CD4-positive, alpha-beta T cell treated with Interleukin-6 for 4 hours (primary cell): ENCODE measurements around the gene CTU2.

ENCODE experiments used
- DNase-seq: peaks from one replicate; pipeline ENCODE4 v3.0.0-alpha.2; 2020; ENCODE audit warnings: mixed read lengths

CTU2 gene

DNA sequence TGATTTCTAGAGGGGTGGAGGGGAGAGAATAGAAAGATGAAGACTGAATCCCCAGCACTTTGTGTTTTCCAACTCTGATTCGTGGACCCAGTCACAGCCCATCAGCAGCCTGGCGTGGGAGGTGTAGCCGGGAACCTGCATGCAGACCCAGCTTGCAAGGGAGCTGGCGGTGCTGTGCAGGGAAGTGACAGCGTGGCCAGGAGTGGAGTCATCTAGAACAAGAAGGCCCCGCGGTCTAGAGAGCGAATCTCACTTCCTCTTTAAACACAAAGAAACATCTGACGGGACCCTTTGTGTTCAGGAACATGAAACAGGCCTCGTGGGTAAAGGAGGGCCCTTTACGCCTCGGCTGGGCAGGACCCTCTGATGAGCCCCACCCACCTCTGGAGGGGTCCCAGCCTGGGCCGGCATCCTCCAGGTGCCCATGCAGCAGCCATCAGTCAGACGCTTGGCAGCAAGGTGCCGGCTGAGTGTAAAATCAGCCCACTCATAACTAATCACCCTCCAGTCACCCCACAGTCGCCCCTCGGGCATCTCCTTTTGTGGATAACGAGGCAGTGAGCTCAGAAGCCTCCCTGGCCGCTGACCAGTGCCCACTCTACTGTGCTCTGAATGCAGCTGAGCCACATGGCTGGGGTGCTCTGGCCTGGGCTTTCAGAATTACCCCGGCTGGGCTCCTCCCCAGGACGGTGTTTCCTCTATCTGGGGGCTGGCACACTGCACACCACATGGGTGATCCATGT is 24.4 kb upstream of the CTU2 start:
- DNase-seq = peak; percentile 81

DNA sequence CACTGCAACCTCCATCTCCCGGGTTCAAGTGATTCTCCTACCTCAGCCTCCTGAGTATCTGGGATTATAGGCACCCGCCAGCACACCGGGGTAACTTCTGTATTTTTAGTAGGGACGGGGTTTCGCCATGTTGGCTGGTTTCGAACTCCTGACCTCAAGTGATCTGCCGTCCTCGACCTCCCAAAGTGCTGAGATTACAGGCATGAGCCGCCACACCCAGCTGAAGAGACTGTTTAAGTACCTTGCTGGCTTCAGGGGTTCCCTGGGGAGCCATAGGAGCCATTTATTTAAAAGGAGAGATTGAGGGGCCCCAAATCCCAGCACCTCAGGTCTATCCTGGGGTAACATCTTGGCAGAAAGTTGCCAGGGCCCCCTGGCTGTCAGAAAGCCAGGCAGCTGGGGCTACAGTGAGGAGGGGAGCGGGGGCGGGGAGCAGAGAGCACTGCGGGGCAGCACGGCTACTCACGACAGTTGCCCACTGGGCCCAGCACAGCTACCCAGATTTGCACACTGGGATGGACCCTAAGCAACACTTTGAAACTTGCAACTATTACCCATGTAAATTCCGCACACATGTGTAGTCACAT is 21.6 kb upstream of the CTU2 start:
- no peak for DNase-seq

DNA sequence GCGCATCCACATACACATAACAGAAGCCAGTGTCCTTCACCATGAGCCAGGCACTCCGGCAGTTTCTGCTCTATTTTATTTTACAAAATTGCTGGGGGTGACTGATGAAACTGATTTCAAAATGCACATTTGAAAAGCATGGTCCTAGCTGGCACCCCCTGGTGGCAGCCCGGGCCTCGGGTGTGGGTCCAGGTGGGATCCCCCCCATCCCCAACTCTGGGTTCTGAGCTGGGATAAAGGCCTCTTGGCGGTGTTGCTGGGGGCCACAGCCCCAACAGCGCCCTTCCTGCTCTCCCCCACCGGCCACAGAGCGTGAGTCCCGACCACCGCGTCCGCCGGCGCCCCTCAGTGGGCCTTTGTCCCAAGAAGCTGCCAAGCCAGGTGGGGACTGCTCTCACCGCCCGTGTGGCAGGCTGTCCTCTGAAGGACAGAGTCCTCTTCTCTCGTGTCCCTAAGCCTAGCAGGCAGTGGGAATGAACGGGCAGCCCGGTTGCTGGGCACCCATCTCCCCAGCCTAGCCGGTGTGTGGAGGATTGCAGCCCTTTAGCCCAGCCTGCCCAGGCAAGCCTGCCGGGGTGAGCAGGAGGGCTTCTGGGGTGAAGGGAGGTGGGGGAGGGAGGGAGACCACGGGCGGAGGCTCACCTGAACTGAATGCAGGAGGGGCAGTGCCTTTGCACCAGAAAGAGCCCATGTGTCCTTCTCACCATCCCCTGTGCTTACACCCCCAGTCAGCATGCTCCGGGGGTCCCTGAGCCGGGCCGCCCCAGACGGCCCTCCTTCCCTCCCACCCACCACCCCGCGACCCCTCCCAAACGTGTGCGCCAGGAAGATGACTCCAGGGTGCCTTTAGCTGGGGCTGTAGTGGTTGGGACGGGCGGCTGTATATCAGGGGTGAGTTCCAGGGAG is 20.9 kb upstream of the CTU2 start:
- peak; percentile 81 for DNase-seq

DNA sequence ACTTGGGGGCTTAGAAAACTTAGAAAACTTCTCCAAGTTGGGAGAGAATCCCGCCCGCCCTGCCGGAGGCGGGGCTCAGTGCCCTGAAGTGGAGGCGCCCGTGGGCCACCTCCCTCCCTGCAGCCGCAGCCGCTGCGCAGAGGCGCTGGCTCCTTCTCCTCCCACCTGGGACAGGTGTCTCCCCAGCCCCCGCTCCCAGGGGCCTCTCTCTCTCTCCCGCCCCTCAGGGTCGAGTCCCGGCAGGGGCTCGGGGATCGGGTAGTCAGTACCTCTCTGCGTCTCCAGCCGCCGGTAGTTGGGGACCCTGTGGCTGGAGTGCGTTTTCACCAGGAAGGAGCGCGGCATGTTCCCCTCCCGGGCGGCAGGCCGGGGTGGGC is 20.3 kb upstream of the CTU2 start:
- peak; percentile 63 for DNase-seq

DNA sequence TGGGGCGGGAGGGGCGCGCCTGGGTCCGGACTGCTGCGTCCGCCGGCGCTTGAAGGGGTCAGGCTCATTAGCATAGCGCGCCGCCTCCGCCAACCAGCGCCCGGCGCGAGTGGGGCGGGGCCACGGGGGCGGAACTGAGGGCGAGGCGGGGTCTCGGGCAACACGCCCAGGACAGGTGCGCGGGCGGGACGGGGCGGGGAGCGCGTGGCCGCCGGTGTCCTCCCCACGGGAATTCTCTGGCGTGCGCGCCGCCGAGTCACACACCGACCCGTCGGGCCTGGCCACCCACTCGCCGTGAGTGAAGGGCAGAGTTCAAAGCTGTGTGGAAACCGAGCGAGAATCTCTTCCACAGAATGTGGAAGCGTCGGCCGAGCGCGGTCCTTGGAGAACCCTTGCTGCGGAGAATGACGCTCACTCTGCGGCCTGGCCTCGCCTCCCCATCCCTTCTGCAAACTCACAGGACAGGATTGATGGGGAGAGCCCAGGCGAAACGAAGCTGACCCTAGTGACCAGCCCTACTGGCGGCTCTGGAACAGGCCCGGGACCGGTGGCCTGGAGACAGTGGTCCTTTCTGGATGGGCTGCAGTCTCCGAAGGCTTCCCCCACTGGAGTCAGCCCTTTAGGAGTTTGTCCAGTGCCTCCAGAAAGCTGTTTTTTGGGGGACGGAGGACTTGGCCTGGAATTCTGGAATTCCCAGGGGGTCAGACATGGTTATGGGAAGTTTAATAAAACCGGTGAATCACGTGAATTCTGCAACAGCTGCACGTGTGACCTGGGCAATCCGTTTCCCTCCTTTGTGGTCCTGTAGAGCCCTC is 19.7 kb upstream of the CTU2 start, which contains the start of gene SNAI3:
Gene SNAI3, minus strand, starts transcription at position 69 of the 815 bp plus-strand sequence. CDS start 101 bp downstream, outside the sequence.
- peak; percentile 88 for DNase-seq

DNA sequence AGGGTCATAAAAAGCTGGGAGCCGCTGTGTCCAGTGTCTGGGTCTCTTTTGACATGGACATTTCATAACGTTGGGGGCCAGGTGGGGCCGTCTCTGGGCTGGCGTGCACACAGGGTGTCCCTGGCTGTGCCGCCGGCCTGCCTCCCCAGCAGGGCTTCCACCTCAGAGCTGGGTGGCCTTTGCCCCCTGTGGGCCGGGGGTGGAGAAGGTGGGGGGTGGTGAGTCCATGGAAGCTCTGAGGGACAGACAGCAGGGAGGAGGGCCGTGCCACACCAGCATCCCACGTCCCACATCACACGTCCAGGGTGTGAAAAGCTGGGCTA is 19.1 kb upstream of the CTU2 start:
- DNase-seq = no peak

DNA sequence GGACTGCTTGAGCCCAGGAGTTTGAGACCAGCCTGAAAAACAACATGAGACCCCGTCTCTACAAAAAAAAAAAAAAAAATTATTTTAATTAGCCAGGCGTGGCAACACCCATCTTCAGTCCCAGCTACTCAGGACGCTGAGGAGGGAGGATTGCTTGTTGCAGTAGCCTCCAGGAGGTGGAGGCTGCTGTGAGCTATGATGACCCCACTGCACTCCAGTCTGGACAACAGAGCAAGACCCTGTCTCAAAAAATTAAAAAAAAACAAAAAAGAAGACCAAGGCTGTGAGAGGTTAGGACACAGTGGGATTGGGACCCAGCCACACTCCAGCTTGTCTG is 18.7 kb upstream of the CTU2 start:
- DNase-seq = no peak

DNA sequence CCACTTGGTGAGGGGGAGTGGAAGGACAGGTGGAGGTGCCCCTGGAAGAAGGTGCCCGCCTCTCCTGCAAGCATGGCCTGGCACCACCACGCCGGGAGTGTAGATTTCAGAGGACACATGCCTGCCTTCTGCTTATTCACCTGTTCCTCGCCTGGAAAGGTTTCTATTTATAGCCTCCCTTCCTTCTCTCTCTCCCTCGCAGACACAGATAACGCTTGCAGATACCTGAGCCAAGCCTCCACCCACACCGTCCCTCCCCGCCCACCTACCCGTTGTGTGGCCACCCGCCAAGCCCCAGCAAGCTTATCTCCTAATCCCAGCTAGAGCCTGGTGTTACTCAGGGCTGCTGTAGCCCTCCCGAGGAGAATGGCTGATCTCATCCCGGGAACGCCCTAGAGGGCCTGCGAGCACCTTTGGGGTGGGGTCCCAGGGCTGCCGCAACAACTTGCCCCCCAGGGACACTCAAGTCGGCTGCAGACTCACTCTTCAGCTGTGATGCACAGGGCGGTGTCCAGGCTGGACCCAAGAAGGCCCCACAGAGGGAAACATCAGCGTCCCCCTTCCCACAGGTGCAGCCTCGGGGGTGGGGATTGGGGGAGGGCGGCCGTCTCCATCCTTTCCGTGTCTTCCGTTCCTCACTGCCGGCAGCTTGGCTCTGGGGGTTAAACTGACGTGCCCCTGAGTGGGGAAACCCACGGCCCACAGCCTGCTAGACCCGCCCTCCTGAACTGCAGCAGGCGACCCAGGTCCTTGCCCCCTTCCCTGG is 18.1 kb upstream of the CTU2 start:
- no peak for DNase-seq

DNA sequence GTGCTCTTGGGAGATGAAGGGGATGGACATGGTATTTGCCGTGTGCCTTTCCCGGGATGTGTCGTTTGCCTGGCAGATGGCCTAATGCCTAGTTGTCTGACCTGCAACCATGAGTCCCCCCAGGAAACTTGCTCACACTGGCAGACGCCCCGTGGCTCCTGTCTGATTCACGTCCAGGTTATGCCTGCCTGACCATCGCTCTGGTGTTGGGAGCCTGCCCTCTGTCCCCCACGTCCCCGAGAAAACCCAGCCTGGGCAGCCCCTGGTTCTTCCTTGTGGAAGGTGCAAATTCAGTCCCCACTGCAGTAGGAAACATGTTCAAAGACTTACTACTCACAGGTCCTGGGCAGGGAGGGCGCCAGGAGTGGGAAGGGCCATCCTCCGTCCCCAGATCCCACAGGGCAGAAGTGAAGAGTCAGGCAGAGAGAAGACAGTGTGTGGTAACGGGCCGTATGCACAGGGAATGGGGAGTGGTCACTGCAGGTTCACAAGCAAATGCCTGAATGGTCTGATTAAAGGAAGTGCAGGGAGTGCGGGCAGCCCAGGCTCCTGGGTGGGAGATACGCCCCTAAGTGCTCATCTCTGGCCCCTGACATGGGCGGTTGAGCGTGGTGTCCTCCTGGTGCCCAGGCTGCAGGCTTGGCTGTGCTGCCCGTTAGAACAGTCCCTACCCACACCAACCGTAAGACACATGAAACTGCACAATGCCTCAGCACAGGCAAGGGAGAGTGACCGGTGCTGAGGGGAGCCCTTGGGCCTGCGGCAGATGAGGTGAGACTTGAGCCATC is 15.8 kb upstream of the CTU2 start:
- DNase-seq = no peak

DNA sequence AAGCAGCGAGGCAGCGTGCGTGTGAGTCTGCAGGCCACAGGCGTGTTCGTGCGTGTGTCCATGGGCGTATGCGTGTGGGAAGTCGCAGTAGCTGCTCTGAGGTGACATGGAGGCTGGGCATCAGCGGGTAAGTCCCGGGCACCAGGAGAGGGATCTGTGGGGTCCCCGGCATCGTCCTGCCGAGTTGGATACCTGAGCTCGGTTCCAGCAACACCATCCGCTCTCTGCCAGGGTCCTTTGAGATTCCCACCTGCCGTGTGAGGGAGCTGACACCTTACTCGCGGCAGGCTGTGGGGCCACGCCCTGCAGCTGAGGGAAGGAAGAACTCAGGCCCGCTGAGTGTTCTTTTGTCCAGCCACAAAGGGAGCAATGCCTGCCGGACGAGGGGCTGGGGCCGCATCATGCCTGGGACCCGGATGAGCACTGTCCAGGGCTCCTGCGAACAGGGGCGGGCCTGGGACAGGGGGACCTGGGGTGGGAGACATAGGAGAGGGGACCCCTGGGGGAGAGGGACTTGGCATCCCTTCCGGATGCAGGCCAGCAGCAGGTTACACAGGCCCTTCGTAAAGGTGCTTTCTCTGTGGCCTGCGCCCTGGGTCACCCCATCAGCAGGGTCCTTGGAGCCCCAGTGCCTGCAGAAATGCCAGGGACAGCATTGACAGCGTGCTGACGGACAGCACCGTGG is 15.0 kb upstream of the CTU2 start:
- DNase-seq = no peak

DNA sequence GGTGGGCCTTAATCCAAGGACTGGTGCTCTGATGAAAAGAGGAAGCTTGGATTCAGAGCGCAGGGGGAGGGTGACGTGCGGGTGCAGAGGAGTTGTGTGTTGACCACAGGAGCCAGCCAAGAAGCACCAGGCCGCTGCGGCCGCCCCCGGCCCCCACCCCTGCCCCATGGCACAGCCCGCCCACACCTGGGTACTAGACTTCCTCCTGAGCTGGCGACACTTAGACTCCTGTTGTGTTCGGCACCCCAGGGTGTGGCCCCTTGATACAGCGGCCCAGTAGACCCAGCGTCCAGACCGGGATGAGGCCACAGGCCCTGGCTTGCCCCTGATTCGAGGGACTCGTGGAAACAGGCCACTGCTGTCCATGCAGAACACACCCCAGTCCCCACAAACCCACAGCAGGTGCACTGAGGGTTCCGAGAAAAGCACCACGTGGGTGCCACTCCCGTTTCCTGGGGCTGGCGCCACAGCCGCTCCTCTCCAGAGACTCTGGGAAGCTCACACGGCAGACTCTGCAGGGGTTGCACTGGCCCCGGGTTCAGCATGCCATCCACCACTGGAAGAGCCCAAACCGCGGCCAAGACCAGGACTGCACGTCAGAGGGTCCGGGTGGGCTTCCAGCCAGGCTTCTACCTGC is 14.3 kb upstream of the CTU2 start:
- peak; percentile 57 for DNase-seq

DNA sequence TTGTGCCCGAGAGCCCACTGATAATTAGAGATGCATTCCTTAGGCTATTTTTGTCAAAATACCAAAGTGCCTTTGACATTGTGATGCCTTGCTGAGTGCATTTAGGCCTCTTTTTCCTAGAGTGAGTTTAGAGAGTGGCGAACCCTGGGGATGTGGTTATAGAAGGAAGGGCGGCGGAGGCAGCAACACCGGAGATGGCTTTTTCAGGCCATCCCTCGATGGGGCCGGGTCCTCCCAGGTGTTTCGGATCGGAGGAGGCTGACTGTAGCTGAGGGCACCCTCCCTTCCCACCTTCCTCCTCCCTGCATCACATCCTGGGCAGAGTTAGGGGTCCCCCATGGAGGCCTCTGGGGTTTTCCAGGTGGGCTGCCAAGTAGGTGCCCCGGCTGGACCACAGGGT is 13.4 kb upstream of the CTU2 start:
- peak; percentile 36 for DNase-seq

DNA sequence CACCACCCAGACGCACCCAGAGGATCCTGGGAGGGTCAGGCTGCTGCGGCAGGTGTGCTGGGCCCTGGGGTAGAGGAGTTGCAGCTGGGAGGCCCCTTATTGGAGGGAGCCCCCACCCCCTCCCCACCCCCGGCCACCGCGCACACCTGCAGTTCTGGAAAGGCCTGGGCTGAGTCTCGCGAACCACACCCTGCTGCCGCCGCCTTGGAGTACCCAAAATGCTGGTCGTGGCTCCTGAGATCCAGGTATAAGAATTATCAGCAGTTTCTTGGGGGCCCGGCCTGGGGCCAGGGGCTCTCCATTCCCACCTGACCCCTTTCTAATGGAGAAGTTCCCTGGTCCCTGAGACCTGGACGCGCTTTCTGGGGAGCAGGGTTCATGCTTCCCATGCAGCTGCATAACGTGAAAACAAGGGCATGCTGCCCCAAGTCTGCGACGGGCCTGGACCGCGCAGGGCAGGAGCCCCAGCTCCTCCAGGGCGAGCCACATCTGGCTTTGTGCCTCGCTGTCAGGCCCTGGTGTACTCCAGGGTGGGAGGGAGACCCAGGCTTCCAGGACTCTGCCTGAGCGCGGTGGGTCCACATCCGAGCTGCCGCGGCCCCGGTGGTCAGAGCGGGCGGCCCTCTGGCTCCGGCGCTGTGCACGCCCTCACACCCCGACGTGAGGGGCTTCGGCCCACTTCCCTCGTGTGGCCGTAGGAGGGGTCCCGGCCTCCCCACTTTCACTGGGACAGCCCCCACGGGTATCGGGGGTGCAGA is 12.7 kb upstream of the CTU2 start:
- no peak for DNase-seq

DNA sequence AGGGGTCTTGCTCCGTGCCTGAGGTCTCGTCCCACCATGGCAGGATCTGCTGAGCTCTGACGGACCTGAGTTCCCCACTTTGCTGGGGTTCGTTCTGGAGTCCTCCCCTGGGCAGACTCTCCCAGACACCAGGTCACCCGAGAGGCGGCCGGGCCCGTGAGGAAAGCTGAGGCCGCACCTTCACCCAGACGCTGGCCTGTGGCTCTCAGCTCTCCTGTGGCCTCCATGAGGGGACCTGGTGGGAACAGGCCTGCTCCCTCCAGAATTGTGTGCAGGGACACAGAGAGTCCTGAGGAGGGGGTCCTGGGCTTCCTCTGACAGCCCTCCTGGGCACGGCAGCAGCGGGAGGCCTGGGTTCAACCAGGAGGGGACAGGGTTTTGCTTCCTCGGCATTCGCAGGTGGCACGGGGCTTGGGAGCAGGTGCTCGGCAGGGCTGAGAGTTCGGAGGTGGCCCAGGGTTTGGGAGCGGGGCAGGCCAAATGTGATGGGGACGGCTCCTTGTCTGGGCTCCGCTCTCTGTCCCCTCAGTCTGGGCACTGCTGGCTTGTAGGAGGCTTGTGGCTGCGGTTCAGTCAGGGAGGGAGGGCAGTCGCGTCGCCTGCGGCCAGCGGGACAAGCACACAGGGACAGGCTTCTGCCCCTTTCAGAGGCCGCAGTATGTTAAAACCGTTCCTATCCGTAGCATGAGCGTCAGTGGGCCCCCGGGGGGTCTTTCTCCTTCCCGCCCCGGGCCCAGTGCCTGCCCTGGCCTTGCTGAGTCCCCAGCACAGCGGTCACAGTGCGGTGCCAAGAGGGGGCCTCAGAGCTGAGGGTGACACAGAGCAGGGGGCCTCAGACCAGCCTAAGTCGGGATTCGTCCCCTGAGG is 11.8 kb upstream of the CTU2 start:
- no peak for DNase-seq

DNA sequence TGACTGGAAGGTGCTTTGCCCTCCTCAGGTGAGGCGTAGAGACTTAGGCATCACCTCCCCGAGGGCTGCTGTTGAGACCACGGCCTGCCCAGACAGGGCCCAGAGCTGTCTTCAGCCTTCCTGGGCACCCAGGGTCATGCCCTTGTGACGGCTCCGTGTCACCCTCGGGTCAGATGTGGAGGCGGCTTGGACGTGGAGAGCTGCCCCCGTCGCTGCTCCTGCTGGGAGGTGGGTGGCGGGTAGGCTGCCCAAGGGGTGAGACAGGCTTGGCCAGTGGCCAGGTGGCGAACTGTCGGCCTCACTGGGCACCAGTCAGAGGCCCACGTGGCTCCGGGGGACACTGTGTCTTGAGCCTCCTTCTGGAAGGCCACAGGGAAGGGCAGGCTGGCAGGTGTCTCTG is 11.1 kb upstream of the CTU2 start:
- no peak for DNase-seq

DNA sequence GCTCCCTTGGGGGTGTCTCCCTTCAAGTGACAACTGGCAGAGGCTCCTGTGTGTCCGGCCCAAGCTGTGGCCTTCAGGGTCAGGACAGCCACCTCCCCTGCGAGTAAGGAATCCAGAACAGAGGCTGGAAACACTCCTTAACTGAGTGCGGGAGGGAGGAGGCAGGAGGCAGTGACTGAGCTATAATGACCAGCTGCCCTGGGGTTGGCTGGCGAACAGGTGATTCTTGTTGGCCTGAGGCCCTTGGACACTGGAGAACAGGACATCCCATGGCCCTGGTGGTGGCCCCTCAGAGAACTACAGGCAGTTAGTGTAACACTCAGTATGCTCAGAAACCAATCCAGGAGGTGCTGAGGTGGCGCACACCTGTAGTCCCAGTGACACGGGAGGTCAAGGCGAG is 10.6 kb upstream of the CTU2 start:
- DNase-seq = no peak

DNA sequence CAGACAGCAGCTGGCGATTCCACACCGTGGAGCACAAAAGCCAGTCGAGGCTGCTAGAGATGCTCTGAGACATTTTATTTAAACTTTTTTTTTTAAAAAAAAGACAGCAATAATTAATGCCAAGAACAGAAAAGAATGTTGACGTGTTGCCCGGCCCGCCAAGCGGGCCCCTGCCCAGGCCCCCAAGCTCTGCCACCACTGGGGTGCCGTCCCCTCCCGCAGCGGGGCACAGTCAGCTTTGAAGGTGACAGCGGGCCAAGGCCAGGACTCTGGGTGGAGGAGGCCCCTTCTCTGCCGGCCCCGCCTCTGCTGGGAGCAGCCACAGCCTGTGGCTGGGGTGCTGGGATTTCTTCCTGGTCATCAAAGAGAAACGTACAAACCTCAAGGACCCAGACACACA is 9.9 kb upstream of the CTU2 start:
- no peak for DNase-seq

DNA sequence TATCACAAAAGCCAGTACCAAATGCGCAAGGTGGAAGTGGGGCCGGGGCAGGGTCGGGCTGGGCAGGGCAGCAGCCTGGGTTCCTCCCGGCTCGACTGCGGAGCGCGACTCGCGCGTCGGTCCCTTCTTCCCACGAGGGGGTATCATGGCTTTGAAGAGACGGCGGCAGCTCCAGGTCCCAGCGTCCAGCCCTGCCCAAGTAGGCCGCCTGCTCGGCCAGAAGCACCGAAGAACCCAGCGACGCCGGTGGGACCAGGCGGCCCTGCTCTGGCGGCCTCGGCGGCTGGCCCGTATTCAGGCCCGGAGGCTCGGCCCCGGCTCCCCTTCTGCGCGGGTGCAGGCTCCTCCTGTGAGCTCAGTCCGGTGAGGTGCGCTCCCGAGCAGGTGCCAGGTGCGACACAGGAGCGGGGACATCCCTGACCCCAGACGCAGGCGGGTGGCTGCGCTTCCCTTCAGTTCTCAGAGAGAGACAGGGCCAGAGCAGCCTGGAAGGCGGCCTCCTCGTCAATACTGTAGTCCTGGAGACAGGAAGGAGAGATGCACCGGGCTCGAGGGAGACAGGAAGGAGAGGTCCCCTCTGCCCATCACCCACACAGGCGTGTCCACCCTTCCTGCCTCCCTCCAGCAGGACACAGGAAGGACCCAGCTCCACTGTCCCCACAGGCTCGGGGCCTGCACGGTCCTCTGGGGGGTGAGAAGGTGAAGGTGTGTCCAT is 9.0 kb upstream of the CTU2 start:
- DNase-seq = no peak
